GM23248 (cell line): Measurements from ENCODE around the gene PRLH. TPM values are rescaled to one million over a fixed set of nuclear protein-coding genes. Genes with fewer than 3 reads are reported as not detected.

Source experiments
- DNase-seq: peaks from one replicate; pipeline ENCODE4 v3.0.0-alpha.2; 2015
- H2AFZ ChIP-seq: fragments of 200-600 bp; sonication (generic); 2 replicates; pipeline ENCODE4 v1.6.1; 2016; ENCODE audit warnings: antibody characterized with exemption
- H3F3A ChIP-seq: fragments of 200-600 bp; sonication (generic); 2 replicates; pipeline ENCODE4 v1.6.1; 2016; ENCODE audit warnings: mild to moderate bottlenecking, antibody characterized with exemption, mixed run types; ENCODE audit not compliant: insufficient read depth
- H3K27ac ChIP-seq: fragments of 200-600 bp; sonication (generic); 2 replicates; pipeline ENCODE4 v1.5.1; 2016; ENCODE audit warnings: mild to moderate bottlenecking
- H3K27me3 ChIP-seq: fragments of 200-600 bp; sonication (generic); replicated peaks from 2 replicates; pipeline ENCODE4 v1.6.1; 2016; ENCODE audit warnings: mild to moderate bottlenecking; ENCODE audit not compliant: insufficient read depth
- H3K36me3 ChIP-seq: fragments of 200-600 bp; sonication (generic); 2 replicates; pipeline ENCODE4 v1.6.1; 2016; ENCODE audit warnings: low read depth, mild to moderate bottlenecking
- H3K4me1 ChIP-seq: fragments of 200-600 bp; sonication (generic); 2 replicates; pipeline ENCODE4 v1.6.1; 2016; ENCODE audit warnings: mild to moderate bottlenecking; ENCODE audit not compliant: insufficient read depth
- H3K4me2 ChIP-seq: fragments of 200-600 bp; sonication (generic); one replicate; pipeline ENCODE4 v1.6.1; 2016; ENCODE audit warnings: mild to moderate bottlenecking; ENCODE audit not compliant: unreplicated experiment
- H3K4me3 ChIP-seq: fragments of 200-600 bp; sonication (generic); 2 replicates; pipeline ENCODE4 v1.5.1; 2016; ENCODE audit warnings: mild to moderate bottlenecking
- H3K79me2 ChIP-seq: fragments of 200-600 bp; sonication (generic); 2 replicates; pipeline ENCODE4 v1.6.1; 2016; ENCODE audit warnings: mild to moderate bottlenecking; ENCODE audit not compliant: insufficient read depth
- H3K9ac ChIP-seq: fragments of 200-600 bp; sonication (generic); 2 replicates; pipeline ENCODE4 v1.6.1; 2016; ENCODE audit warnings: mild to moderate bottlenecking
- H3K9me2 ChIP-seq: fragments of 200-600 bp; sonication (generic); 2 replicates; pipeline ENCODE4 v1.6.1; 2016; ENCODE audit warnings: mixed run types, mild to moderate bottlenecking, moderate library complexity; ENCODE audit not compliant: insufficient read depth
- H3K9me3 ChIP-seq: fragments of 200-600 bp; sonication (generic); one replicate; pipeline ENCODE4 v1.6.1; 2017; ENCODE audit warnings: low read depth
- H4K20me1 ChIP-seq: fragments of 200-600 bp; sonication (generic); 2 replicates; pipeline ENCODE4 v1.6.0; 2016; ENCODE audit not compliant: insufficient read depth
- EZH2 ChIP-seq: fragments of 200-600 bp; sonication (generic); IDR thresholded peaks from 2 replicates; pipeline ENCODE4 v1.6.1; 2018; ENCODE audit warnings: antibody characterized with exemption, mild to moderate bottlenecking; ENCODE audit not compliant: insufficient read depth, poor library complexity, severe bottlenecking
- EZH2phosphoT487 ChIP-seq: fragments of 200-600 bp; sonication (generic); IDR thresholded peaks from 2 replicates; pipeline ENCODE4 v1.6.1; 2018; ENCODE audit warnings: antibody characterized with exemption, moderate library complexity, mild to moderate bottlenecking, low read depth; ENCODE audit not compliant: insufficient read depth
- WGBS, 2 experiments: methylation state at CpG; one replicate each; pipeline ENCODE4 v1.1.6; 2015 to 2017; ENCODE audit warnings: low lambda C conversion rate in 2 of 2, low coverage in 1 of 2; ENCODE audit errors: missing lambda C conversion rate in 2 of 2; 5-methylcytosine and 5-hydroxymethylcytosine counted together
- in situ Hi-C: fragments of 300-500 bp; cut with MboI; formaldehyde crosslinking; loops from 2 replicates; pipeline ENCODE4 v1.15.0; 2020
- polyA plus RNA-seq: library from polyadenylated mRNA; unstranded; fragments of >200 nt; fragmentation: Nextera tagmentation; extraction: Ambion mirVana; gene quantifications from 2 replicates; pipeline ENCODE4 v1.2.1, GENCODE V29; 2016
- total RNA-seq: library from RNA; depleted of rRNA; stranded (reverse); fragments of >200 nt; shearing (Covaris generic); gene quantifications from 2 replicates; pipeline ENCODE4 v1.2.3, GENCODE V29; 2014

PRLH gene
- total and polyA plus RNA-seq, 2 experiments from 2014 or later, result not detected

DNA sequence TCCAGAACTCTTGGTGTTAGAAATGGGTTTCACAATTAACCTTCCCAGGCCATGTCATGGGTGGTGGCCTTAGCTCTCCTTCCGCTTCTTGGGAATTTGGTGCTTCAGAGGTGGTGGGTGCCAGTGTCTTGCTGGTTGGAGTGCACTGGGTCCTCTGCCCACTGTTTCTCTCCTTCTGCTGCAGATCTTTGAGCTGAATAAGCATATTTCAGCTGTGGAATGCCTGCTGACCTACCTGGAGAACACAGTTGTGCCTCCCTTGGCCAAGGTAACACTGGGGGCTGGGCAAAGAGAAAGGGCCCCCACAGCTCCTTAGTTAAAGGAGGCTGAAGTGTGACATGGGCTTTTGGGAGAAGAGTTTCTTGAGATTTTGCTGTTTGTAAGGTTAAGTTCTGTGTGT is 32.0 kb upstream of the PRLH start:
- H4K20me1 ChIP-seq, result no peaks in the 10 kb centered on the region
- H3K27me3 ChIP-seq, result no peaks in the 10 kb centered on the region
- DNase-seq, result no peak
- WGBS, 2 experiments, result 91 to 100% methylated on average over 1 of the region's 1 CpG
- no peak overlapping the region for H3K4me2 ChIP-seq
- TF ChIP-seq EZH2phosphoT487 (no peak), EZH2 (no peak)
- no peaks in the 10 kb centered on the region for H3K79me2 ChIP-seq
- H3K9ac ChIP-seq, result no peak overlapping the region
- no peaks in the 10 kb centered on the region for H3K36me3 ChIP-seq
- H2AFZ ChIP-seq, result no peak overlapping the region
- peaks cover 12% of the 10 kb centered on the region; the same call in 1 of the 2 replicates for H3K4me1 ChIP-seq
- H3K27ac ChIP-seq, result peak overlapping the region; percentile 24; the same call in 1 of the 2 replicates
- H3K4me3 ChIP-seq, result no peak overlapping the region
- in situ Hi-C loops, result no loop called here
- no peaks in the 10 kb centered on the region for H3K9me3 ChIP-seq
- no peaks in the 10 kb centered on the region for H3K9me2 ChIP-seq
- H3F3A ChIP-seq, result peaks cover 12% of the 10 kb centered on the region

DNA sequence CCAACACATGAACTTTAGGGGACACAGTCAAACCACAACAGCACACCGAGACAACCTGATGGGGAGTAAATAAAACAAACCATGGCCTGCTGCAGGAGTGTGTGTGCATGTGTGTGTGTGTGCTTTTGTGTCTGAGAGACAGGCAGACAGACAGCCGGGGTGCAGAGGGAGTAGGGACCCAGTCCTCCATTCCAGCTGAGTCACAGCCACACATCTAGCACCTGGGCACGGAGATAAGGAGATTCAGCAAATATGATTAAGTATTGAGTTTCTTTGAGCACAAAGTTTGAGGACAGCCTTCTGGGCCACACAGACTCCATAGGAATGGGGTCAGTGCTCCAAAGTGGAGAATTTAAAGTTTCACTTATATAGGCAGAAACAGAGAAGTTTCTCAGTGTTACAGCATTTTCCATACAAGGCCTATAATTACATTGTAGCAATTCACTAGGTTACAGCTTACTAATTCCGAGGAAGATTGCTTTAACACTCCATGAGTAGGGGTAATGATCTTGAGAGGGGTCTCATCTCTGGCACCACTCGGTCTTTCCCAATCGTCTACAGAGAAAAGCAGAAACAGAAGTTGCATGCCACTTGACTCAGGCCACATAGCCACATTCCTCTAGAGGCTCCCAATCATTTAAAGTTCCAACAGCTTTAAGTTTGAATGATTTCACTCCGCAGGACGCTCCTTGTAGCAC is 30.8 kb upstream of the PRLH start:
- no peaks in the 10 kb centered on the region for H3K9me3 ChIP-seq
- no peaks in the 10 kb centered on the region for H4K20me1 ChIP-seq
- H3K27ac ChIP-seq, result no peak overlapping the region
- H3K27me3 ChIP-seq, result no peaks in the 10 kb centered on the region
- H3K9ac ChIP-seq, result no peak overlapping the region
- TF ChIP-seq EZH2phosphoT487 (no peak), EZH2 (no peak)
- no peak overlapping the region for H2AFZ ChIP-seq
- no peaks in the 10 kb centered on the region for H3K9me2 ChIP-seq
- no peaks in the 10 kb centered on the region for H3K79me2 ChIP-seq
- H3K4me3 ChIP-seq, result no peak overlapping the region
- WGBS, 2 experiments, result 97 to 98% methylated on average over 8 of the region's 8 CpGs
- H3K4me2 ChIP-seq, result no peak overlapping the region
- DNase-seq, result no peak
- H3K36me3 ChIP-seq, result no peaks in the 10 kb centered on the region
- H3K4me1 ChIP-seq, result peaks cover 12% of the 10 kb centered on the region; the same call in 1 of the 2 replicates
- in situ Hi-C loops, result no loop called here
- peaks cover 12% of the 10 kb centered on the region for H3F3A ChIP-seq

- no peak overlapping the region for H3K4me2 ChIP-seq
- DNase-seq, result no peak
- TF ChIP-seq EZH2 (no peak), EZH2phosphoT487 (no peak)
Measured at GRCh38 chr2:237536083-237536415, 30.3 kb upstream of the PRLH start.

DNA sequence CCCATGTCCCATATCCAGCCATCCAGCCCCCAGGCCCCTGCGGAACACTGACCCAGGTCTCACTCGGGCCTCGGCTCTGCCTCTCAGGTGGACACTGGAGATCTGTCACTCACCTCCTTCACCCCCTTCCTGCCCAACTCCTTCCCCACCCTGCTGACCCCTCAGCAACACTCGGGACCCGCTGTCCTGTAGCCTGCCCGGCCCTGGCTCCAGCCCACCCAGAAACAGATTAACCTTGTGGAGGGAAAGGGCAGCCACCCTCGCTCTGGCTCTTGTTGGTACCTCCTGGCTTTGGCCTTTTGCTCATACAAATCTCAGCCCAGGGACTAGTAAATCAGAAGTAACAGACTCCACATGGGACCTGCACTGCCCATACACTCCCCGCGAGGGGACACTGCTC is 29.8 kb upstream of the PRLH start:
- Histone ChIP-seq H3K4me2 (no peak overlapping the region), H3K79me2 (no peaks in the 10 kb centered on the region), H3K9ac (no peak overlapping the region), H3F3A (peaks cover 12% of the 10 kb centered on the region), H3K27ac (no peak overlapping the region), H3K9me2 (no peaks in the 10 kb centered on the region), H3K4me1 (peaks cover 17% of the 10 kb centered on the region; the same call in 1 of the 2 replicates), H3K4me3 (no peak overlapping the region), H4K20me1 (no peaks in the 10 kb centered on the region), H2AFZ (no peak overlapping the region), H3K27me3 (no peaks in the 10 kb centered on the region), H3K9me3 (no peaks in the 10 kb centered on the region), H3K36me3 (no peaks in the 10 kb centered on the region)
- in situ Hi-C loops, result no loop called here
- no peak for DNase-seq
- TF ChIP-seq EZH2, result no peak
- TF ChIP-seq EZH2phosphoT487, result no peak
- 94% methylated on average over 9 of the region's 9 CpGs for WGBS, 2 experiments

More at GRCh38 chr2:237536083-237536415, 30.3 kb upstream of the PRLH start:
- Histone ChIP-seq H3K4me1 (peaks cover 17% of the 10 kb centered on the region; the same call in 1 of the 2 replicates), H2AFZ (no peak overlapping the region), H3K9me3 (no peaks in the 10 kb centered on the region), H4K20me1 (no peaks in the 10 kb centered on the region), H3K9me2 (no peaks in the 10 kb centered on the region), H3K36me3 (no peaks in the 10 kb centered on the region), H3F3A (peaks cover 12% of the 10 kb centered on the region), H3K9ac (no peak overlapping the region), H3K27me3 (no peaks in the 10 kb centered on the region), H3K4me3 (no peak overlapping the region), H3K27ac (no peak overlapping the region), H3K79me2 (no peaks in the 10 kb centered on the region)
- in situ Hi-C loops, result no loop called here
- 88 to 95% methylated on average over 5 of the region's 5 CpGs for WGBS, 2 experiments
